ENCODE measurements around the gene OXCT1. TPM values are rescaled to one million over a fixed set of nuclear protein-coding genes. Genes with fewer than 3 reads are reported as not detected.
A peak's percentile ranks its signal among the peaks of the same experiment; 100 is the strongest.

OXCT1 gene
- total and polyA plus RNA-seq, 2 of the 4 experiments (the other 2 are of a cell fraction), result 14.2 to 16.3 TPM

DNA sequence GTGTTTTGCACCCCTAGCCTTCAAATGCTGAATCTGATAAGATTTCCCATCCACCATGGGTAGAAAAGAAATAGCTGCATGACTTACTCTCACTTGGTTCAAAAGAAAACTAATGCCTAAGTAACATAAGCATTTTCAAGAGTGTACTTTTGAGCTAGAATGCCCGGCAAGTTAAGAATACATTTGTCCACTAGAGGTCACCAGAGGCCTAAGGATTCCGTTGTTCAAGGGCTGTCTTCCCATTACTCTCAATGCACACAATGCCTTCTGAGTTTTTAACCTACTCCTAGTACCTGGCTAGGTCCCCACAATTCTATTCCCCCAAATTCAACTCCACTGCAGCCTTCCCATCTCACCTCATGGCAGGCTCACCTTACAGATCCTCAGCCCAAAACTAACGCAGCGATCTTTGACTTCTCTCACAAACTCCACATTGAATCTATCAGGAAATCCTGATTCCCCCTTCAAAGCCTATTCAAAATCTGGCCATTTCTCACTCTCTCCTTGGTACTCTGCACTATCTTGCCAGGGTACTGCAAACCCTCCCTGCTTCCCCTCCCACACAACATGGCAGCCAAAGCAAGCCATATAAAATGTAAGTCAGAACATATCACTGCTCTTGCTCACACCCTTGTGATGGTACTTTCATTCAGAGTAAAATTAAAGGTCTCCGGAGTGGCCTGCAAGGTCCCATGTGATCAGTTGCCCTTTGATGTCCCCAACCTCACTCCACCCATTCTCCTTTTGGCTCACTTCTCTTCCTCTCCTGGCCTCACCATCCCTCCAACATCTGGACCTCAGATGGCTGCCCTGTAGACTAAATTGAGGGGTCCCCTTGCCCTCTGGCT, 13.4 kb downstream of the OXCT1 start:
- Histone ChIP-seq H3K36me3 (ENCODE audit: control insufficient read depth, insufficient read depth, low read length) (peaks cover 4% of the 10 kb centered on the region), H2BK15ac (ENCODE audit: low read depth, low read length) (no peak overlapping the region), H2BK20ac (ENCODE audit: low read depth, low read length) (no peak overlapping the region), H3K56ac (ENCODE audit: extremely low read depth, insufficient read depth, low read length) (no peak overlapping the region), H3K9ac (ENCODE audit: low read depth, low read length) (no peak overlapping the region), H2BK5ac (ENCODE audit: low read depth, low read length, poor library complexity, severe bottlenecking) (no peak overlapping the region), H3K4me2 (ENCODE audit: low read depth, low read length) (no peak overlapping the region), H2BK120ac (ENCODE audit: low read depth, low read length) (no peak overlapping the region), H3K4ac (ENCODE audit: low read depth, low read length) (no peak overlapping the region), H4K20me1 (ENCODE audit: insufficient read depth, low read length) (no peaks in the 10 kb centered on the region), H3K4me1 (ENCODE audit: control insufficient read depth, insufficient read depth, low read length) (no peaks in the 10 kb centered on the region), H3K27ac (ENCODE audit: insufficient read depth, low read length) (no peak overlapping the region), H3K9me3 (ENCODE audit: control insufficient read depth, insufficient read depth, low read length) (no peaks in the 10 kb centered on the region), H2AK5ac (ENCODE audit: low read depth, low read length) (no peak overlapping the region), H3K18ac (ENCODE audit: low read depth, low read length) (no peak overlapping the region), H3K23ac (ENCODE audit: low read depth, low read length) (no peak overlapping the region), H4K8ac (ENCODE audit: low read depth in 2 of 2, low read length in 2 of 2) (no peak overlapping the region), H3K27me3 (ENCODE audit: control insufficient read depth, insufficient read depth, low read length) (no peaks in the 10 kb centered on the region), H3K79me1 (ENCODE audit: low read depth in 1 of 2, low read length in 2 of 2) (peaks cover 3 to 4% of the 10 kb centered on the region in 2 experiments; a peak in 1 of 4 replicates), H3K9me1 (ENCODE audit: insufficient read depth, low read length) (no peaks in the 10 kb centered on the region), H4K5ac (ENCODE audit: low read depth, low read length) (no peak overlapping the region), H2AK9ac (replicated peaks; ENCODE audit: low read depth, low read length, poor library complexity) (no peak overlapping the region), H3K4me3 (ENCODE audit: insufficient read depth, low read depth, low read length) (no peak overlapping the region), H4K91ac (ENCODE audit: insufficient read depth, low read depth, low read length) (no peak overlapping the region), H2AFZ (replicated peaks; ENCODE audit: low read length, poor library complexity) (no peak overlapping the region), H3K14ac (replicated peaks; ENCODE audit: low read depth, low read length) (no peak overlapping the region)
- in situ Hi-C loops (cut with MboI; ENCODE audit: low sequenced_read_pairs) (loop anchor here (10.0 to 25.0 kb wide), 3 partner anchors 188 to 905 kb away; partner anchors contain the start of gene CCDC152), intact Hi-C loops (cut with micrococcal nuclease) (loop anchor here (1.0 to 5.0 kb wide), 5 partner anchors 148 to 1030 kb away; no protein-coding TSS in a partner anchor), dilution Hi-C loops (cut with HindIII; ENCODE audit: low sequenced_read_pairs, unreplicated experiment) (no loop called here)
- ATAC-seq (ENCODE audit: low read depth) (peak; percentile 96), DNase-seq (peak; percentile 73)
- TF ChIP-seq RFX5 (IDR thresholded peaks at IDR 0.05; ENCODE audit: low read depth, low read length) (no peak), RAD21 (IDR thresholded peaks at IDR 0.05; ENCODE audit: low read length) (peak; percentile 88), CEBPB (IDR thresholded peaks at IDR 0.05; ENCODE audit: low read depth, low read length) (no peak), MXI1 (IDR thresholded peaks at IDR 0.05; ENCODE audit: borderline replicate concordance, low read depth, low read length) (no peak), CTCF (conservative IDR thresholded peaks at IDR 0.05; ENCODE audit: low read depth, low read length) (peak; percentile 85), SMC3 (IDR thresholded peaks at IDR 0.05; ENCODE audit: low read depth, low read length) (peak; percentile 61; the same call in 1 of the 2 replicates), ELK1 (IDR thresholded peaks at IDR 0.05; ENCODE audit: borderline replicate concordance, low read depth, low read length) (no peak)
- no TSS peak for BruUV-seq (replicated peaks)
- CTCF ChIA-PET, result interaction anchor here (0.5 to 4.3 kb wide), 7 partner anchors 9 to 911 kb away, joined by 3 to 32 read pairs (median 4); partner anchors contain the start of gene FBXO4
- POLR2A ChIA-PET (ENCODE audit: unreplicated experiment), result no interaction called here
- 51% methylated on average over 3 of the region's 5 CpGs; no CpG with 5 or more reads in 1 of the 2 experiments for WGBS, 2 experiments (ENCODE audit: extremely low coverage in 2 of 2, insufficient read length in 1 of 2)
